Uterus (tissue), 2 donors: ENCODE measurements around the gene ZSWIM3.

ENCODE experiments used
- CTCF ChIP-seq, 4 experiments: fragments of 200-600 bp in 2 of 4; fragments of 450-650 bp in 2 of 4; sonication (generic) in 2 of 4; IDR thresholded peaks; one replicate each; pipeline ENCODE4 v1.5.1; 2016 to 2019; ENCODE audit warnings: antibody characterized with exemption in 4 of 4, mild to moderate bottlenecking in 2 of 4, moderate library complexity in 1 of 4
- POLR2A ChIP-seq, 2 donors: fragments of 450-650 bp; IDR thresholded peaks; one replicate each; pipeline ENCODE4 v1.6.1; 2016; ENCODE audit warnings: antibody characterized with exemption in 2 of 2, mild to moderate bottlenecking in 1 of 2, moderate library complexity in 1 of 2

- TF ChIP-seq CTCF (IDR thresholded peaks at IDR 0.05) (no peak), POLR2A (IDR thresholded peaks at IDR 0.05) (no peak)
Observed at GRCh38 chr20:45908084-45908483, 50.7 kb downstream of the ZSWIM3 start.
